Kidney epithelial cell (primary cell): ENCODE data around the gene SPG7. TPM values are rescaled to one million over a fixed set of nuclear protein-coding genes. Genes with fewer than 3 reads are reported as not detected.
A peak's percentile ranks its signal among the peaks of the same experiment; 100 is the strongest.

Experiments used
- DNase-seq: peaks from one replicate; pipeline ENCODE4 v3.0.0-alpha.2; 2010; ENCODE audit warnings: low read depth
- H3K27me3 ChIP-seq: 2 replicates; pipeline ENCODE4 v1.6.0; 2011; ENCODE audit warnings: low read length; ENCODE audit not compliant: control insufficient read depth, insufficient read depth
- H3K36me3 ChIP-seq: 2 replicates; pipeline ENCODE4 v1.5.1; 2011; ENCODE audit warnings: low read length; ENCODE audit not compliant: control insufficient read depth, insufficient read depth
- H3K4me3 ChIP-seq: 2 replicates; pipeline ENCODE4 v1.5.1; 2011; ENCODE audit warnings: low read depth, mild to moderate bottlenecking, control low read depth, low read length
- CTCF ChIP-seq: IDR thresholded peaks from 2 replicates; pipeline ENCODE4 v1.5.1; 2011; ENCODE audit warnings: mild to moderate bottlenecking, moderate library complexity, low read length, control low read depth, inconsistent platforms; ENCODE audit not compliant: insufficient read depth, poor library complexity, severe bottlenecking
- total RNA-seq: library from RNA; depleted of rRNA; stranded (reverse); fragments of >200 nt; gene quantifications from 2 replicates; pipeline ENCODE4 v1.2.3, GENCODE V29; 2015

Gene SPG7
- total RNA-seq, 1 donor from 2014 or later, result 144 TPM

DNA sequence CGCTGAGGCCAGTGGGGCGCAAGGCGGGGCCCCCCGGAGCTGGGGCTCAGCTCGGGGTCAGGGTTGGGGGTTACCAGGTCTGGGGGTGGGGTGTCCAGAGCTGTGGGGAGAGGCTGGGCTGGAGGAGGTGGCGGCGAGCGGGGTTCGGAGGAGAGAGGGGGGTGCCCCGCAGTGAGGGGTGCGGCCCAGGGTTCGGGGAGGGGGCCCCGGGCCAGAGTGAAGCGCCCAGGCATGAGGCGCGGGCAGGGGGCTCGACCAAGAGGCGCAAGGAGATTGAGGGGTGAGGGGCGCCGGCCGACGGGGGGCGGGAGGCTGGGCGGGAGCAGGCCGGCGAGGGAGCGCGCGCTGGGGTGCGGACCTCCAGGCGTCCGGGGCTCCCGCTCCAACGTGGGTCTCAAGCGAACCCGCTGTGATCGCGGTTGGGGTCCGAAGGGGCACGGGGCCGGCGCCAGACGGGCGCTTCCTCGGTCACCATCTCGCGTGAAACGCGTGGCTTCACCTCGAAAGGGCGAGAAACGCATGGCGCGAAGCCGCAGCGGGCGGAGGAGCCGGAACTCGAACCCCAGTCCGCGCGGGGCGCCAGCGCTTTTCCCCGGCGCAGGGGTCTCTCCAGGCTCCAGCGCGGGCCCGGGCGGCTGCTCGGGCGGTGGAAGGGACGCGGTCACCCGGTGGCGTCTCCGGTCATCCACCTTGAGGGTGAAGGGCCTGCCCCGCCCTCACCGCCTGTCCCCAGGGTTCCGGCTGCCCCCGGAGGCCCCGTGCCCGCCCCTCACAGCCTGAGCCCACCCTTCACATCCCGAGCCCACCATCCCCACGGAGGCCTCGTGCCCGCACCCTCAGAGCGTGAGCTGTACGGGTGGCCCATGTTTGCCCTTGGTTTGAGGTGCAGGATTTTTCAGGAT lies 68.2 kb downstream of the SPG7 start:
- peaks cover 28% of the 10 kb centered on the region for H3K27me3 ChIP-seq
- peak overlapping the region; percentile 39 for H3K4me3 ChIP-seq
- TF ChIP-seq CTCF, result no peak
- DNase-seq, result no peak
- H3K36me3 ChIP-seq, result no peaks in the 10 kb centered on the region

GRCh38 chr16:89577055-89577759 lies 69.0 kb downstream of the SPG7 start:
- Histone ChIP-seq H3K27me3 (peaks cover 25% of the 10 kb centered on the region), H3K4me3 (no peak overlapping the region), H3K36me3 (no peaks in the 10 kb centered on the region)
- no peak for DNase-seq
- no peak for TF ChIP-seq CTCF

DNA sequence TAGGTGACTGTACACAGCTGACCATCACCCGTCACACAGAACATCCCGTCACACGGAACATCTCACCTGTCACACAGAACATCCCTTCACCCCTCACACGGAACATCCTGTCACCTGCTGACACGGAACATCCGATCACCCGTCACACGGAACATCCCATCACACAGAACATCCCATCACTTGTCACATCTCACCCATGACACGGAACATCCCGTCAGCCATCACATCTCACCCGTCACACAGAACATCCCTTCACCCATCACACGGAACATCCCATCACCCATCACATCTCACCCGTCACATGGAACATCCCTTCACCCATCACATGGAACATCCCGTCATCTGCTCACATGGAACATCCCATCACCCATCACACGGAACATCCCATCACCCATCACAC lies 71.1 kb downstream of the SPG7 start:
- no peak for TF ChIP-seq CTCF

GRCh38 chr16:89581045-89581695 lies 73.0 kb downstream of the SPG7 start:
- TF ChIP-seq CTCF, result no peak
- Histone ChIP-seq H3K27me3 (peaks cover 6% of the 10 kb centered on the region), H3K36me3 (no peaks in the 10 kb centered on the region), H3K4me3 (no peak overlapping the region)
- DNase-seq, result peak; percentile 90

More for the DNA sequence above, 71.1 kb downstream of the SPG7 start:
- H3K36me3 ChIP-seq, result no peaks in the 10 kb centered on the region
- no peak overlapping the region for H3K4me3 ChIP-seq
- no peak for DNase-seq
- peaks cover 20% of the 10 kb centered on the region for H3K27me3 ChIP-seq

DNA sequence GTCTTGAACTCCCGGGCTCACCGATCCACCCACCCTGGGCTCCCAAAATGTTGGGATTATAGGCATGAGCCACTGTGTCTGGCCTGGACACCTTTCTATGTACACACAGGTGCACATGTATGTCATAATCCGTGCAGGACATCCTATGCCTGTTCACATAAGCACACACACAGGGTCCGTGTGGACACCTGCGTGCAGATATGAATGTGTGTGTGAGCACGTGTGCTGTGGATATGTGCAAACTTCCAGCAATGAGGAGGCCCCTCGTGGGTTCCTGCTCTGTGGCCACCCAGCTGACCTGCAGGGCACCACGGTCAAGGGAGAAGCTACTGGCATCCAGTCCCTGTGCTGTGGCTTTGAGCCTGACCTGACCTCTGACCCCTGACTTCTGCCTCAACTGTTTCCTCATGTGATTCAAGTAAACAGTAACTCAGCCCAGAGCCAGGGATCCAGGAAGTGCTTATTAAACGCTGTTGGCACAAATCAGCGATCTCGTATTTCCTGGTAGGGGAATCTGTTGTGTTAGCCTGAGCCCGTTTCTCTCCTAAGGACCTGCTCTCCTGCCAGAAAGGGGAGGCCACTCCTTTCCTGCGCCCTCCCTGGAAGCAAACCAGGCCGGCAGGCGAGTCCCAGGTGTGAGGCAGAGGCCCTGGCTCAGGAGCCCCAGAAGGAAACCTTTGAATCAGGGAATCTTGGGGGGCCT lies 73.8 kb downstream of the SPG7 start:
- DNase-seq, result no peak

More for the DNA sequence above, 73.8 kb downstream of the SPG7 start:
- Histone ChIP-seq H3K36me3 (no peaks in the 10 kb centered on the region), H3K27me3 (no peaks in the 10 kb centered on the region), H3K4me3 (no peak overlapping the region)
- no peak for TF ChIP-seq CTCF
